Umbilical cord (tissue), 2 donors: ENCODE measurements around the gene CNN2. TPM values are rescaled to one million over a fixed set of nuclear protein-coding genes. Genes with fewer than 3 reads are reported as not detected.
"Not testable (repeated sequence)": the region's sequence is repeated elsewhere in the genome, so short reads cannot be mapped to it uniquely, and the experiment has no call there.

ENCODE experiments used
- DNase-seq: peaks from one replicate; pipeline ENCODE4 v3.0.0-alpha.2; 2015; ENCODE audit warnings: low spot score
- total RNA-seq: library from RNA; depleted of rRNA; stranded (reverse); fragments of >200 nt; gene quantifications from one replicate; pipeline ENCODE4 v1.2.3, GENCODE V29; 2014; ENCODE audit warnings: low replicate concordance; ENCODE audit not compliant: insufficient read depth

CNN2 gene
- total RNA-seq, 1 donor from 2014 or later = 120 TPM

DNA sequence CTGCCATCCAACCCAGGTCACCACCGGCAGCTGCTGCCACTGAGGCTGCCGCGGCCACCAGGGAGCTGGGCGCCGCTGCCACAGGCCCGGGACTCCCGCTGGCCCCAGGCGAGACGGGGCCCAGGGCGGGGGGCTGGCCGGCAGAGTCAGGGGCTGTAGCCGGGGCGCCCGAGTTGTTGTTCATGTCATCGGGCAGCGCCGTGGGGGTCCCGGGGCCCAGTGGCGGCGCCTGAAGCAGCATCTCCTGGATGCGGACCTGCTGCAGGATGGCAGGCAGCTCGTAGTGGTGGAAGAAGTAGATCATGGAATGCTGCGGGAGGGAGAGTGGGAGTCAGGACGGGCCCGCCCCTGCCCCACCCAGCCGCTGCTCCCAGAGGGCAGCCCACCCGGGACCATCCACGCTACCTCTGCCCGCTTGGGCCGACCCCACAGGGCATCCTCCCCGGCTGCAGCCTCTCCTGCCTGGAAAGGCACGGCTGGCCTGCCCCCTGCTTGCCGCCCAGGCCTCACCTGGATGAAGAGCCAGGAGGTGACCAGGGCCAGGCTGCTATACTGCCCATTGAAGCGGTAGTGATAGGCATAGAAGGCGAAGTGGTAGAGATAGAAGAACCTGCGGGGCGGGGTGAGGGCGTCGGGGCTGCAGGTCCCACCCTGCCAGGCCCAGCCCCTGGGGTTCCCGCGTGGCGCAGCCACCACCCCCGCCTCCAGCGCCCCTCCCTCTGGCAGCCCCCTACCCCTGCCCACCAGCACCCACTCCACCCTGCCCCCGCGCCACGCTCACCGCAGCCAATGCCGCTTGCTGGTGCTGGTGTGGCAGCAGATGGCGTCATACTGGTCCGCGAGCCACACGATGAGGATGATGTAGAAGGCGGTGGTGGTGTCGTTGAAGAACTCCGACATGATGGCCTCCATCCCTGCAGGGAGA lies 15.6 kb upstream of the CNN2 start:
- no peak for DNase-seq

DNA sequence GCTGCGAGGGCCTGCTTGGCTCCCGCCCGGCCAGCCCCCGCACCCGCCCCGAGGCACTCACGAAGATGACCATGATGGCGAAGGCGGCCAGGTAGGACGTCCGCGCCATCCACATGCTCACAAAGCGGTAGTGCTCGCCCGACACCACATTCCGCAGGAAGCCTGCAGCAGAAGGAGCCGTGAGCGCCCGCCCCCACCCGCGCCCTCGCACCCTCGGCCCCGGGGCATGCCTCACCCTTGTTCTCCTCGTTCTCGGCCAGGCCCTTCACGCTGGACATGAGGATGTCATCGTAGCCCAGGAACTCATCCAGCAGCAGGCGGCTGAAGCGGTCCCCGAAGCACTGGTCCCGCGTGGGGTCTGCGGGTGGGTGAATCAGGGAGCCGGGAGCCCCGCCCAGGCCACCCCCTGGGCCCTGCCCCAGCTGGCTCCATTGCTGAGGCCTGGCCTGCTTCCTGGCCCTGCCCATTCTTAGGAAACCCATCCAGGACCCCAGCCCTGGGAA lies 14.5 kb upstream of the CNN2 start:
- no peak for DNase-seq

DNA sequence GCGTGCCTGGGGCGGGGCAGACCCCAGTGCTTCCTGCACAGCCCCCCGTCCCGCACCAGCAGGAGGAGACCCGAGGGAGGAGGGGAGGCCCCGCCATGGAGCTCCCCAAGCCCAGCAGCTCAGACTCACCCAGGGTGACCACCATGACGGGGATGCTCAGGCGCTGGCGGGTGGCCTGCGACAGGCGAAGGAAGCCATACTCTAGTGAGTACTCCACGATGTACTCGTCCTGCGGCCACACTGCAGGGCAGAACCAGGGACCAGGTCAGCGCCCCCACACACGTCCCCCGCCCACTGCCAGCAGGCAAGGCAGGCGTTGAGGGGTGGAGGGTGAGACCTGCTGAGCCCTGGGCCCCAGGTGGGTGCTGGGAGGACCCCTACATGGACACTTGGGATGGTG lies 14.1 kb upstream of the CNN2 start:
- DNase-seq = no peak

DNA sequence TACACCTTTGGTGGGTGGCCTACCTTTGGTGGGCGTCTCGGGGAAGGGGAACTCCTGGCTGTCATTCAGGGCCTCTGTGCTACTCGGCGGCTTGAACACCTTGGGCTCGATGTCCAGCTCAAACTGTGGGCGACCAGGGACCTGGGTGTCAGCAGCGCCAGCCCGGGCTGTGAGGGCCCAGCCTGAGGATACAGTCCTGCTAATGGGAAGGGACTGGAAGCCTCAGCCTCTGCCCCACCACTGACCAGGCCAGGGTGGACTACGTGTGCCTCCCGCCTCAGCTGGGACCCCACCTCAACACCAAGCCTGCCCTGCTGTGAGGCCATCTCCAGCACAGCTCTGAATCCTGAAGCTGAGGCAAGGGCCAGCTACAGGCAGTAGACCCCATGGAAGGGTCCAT lies 13.2 kb upstream of the CNN2 start:
- no peak for DNase-seq

GRCh38 chr19:1014161-1015060 lies 12.0 kb upstream of the CNN2 start:
- DNase-seq = no peak

- DNase-seq = no peak
Measured at GRCh38 chr19:1015061-1015781, 11.2 kb upstream of the CNN2 start.

DNA sequence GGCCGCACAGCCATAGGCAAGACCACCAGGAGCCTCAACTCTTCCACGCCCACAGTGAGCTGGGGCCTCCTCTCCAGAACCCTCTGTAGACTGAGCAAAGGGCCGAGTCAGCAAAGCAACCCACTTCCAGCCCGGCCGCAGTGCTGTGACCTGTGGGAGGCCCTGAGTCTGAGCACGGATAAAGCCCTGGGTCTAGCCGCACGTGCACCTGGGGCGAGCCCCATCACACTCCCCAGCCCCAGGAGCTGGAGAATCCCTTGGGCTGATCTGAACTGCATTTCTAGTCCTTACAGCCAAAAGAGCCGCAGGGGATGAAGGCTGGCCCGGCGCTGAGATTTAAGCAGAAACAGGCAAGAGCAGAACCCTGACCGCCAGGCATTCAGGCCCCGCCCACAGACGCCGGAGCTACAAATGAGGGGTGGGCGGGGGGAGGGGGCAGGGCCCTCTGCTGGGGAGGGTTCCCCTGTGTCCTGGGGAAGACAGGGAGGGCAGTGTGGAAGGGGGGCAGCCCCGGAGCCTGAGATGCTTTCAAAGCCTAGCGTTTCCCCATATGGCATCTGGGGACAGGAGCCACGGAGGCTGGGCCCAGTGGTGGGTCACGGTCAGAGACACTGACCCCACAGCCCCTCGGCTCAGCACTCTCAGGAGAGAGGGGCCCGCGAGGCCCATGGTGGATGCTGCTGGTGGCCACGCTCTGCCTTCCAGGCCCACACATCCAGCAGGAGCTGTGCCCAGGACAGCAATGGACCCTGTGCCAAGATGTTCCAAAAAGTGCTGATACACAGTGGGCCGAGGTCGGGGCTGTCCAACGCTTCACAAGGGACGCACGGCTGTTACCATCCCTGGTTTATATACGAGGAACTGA lies 10.4 kb upstream of the CNN2 start:
- DNase-seq = no peak

DNA sequence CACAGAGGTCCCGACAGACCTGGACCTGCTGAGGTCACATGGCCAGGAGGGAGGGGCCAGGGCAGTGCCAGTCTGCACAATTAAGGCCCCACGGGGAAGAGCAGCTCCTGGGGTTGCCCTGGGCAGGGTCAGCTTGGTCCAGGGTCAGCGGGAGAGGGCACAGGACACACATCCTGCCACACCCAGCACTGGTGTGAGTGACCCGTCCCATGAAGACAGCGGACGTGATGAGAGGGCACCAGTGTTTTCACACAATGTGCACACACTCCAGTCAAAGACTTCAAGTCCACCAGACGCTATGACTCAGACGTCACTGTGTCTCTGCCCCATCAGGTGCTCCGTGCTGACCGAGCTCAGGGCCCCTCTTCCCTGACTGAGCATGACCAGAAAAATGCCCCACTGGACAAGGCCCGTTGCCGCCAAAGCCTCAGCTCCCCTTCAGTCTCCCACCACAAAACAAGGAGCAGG lies 9.7 kb upstream of the CNN2 start:
- no peak for DNase-seq

GRCh38 chr19:1017115-1017905 lies 9.1 kb upstream of the CNN2 start:
- DNase-seq = no peak

DNA sequence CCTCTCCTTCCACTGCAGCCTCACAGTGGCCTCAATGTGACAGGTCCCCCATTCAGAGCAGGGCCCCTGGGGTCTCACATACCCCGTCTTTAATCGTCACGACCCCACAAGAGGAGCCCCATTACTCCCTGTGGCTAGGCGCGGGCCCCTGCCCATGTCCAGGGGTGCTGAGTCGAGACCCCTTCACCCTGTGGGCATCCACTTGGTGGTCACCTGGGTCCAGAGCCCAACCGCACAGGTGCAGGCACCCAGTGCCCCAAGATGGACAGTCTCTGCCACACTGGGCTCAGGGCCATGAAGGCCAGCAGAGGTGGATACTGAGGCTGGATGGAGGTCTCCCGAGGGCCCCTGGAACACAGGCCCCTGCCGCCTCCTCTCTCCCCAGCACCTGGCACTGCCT lies 8.5 kb upstream of the CNN2 start:
- DNase-seq = no peak

GRCh38 chr19:1018393-1018792 lies 8.0 kb upstream of the CNN2 start:
- DNase-seq = no peak

GRCh38 chr19:1018932-1019615 lies 7.3 kb upstream of the CNN2 start:
- no peak for DNase-seq

GRCh38 chr19:1019616-1019961 lies 6.8 kb upstream of the CNN2 start:
- no peak for DNase-seq

DNA sequence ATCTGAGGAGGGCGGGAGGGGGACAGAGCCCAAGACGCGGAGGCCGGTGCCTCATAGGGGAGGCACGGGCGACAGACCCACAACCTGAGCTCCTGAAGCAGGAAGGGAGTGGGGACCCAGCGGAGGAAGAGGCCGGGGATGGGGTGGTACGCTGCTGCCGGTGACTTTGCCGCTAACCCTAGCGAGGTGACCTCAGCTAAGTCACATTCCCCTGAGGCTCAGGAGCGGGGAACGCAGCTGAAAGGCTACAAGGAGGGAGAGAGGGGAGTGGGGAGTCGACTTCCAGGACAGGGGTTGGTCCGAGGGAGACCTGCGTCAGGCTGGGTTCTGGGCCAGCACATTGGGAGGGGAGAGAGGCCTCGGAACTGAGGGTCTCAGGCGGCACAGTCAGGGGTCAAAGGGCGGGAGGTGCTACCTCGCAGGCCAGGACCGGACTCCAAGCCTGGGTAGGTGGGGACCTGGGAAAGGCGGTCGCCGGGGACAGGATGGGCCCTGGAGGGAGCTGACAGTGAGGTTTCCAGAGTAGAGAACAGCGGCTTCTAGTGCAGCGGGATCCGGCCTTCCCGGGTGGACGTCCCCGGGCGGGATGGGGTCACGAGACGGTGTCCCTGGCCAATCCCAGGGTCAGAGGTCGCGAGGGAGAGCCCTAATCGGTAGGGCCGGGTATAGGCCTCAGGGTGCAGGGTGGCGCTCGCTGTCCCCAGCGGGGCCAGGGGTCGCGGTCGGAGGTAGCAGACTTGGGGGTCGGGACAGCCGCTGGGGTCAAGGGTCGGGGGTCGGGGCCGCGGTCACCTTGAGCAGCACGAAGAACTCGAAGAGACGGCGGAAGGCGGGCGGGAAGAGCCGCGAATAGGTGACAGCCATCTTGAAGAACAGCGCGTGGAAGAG lies 6.2 kb upstream of the CNN2 start:
- no peak for DNase-seq

DNA sequence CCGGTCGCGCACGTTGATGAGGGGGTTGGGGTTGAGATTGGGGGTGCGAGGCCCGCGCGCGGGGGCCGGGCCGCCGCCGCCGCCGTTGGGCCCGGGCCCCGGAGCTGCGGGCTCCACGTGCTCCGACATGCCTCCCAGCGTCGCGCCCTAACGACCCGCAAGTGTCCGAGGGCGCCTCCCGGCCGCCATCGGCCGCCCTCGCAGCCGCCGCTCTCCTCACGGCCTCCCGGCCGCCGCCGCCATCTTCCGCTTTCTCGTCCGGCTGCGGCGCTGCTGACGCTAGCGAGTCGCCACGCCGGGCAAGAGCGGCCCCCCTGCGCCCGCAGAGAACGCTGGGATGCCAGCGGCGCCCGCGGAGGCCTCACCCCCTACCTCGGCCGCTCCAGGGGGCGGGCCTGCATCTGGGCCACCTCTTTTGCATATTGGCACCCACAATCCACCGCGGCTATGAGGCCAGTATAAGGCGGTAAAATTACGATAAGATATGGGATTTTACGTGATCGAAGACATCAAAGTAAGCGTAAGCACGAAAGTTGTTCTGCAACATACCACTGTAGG lies 5.5 kb upstream of the CNN2 start, which contains the start of gene TMEM259:
TMEM259 (minus strand) TSS at position 256 of the 558 bp plus-strand sequence; CDS start at position 129, 127 bp downstream.
- DNase-seq = peak; percentile 99

DNA sequence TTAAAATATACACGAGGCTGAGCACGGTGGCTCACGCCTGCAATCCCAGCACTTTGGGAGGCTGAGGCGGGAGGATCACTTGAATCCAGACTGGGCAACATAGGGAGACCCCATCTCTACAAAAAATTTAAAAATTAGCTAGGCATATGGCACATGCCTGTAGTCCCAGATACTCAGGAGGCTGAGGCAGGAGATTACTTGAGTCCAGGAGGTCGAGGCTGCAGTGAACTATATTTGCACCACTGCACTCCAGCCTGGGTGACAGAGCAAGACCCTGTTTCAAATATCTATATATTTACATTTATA lies 2.6 kb upstream of the CNN2 start:
- DNase-seq = not testable (repeated sequence)

DNA sequence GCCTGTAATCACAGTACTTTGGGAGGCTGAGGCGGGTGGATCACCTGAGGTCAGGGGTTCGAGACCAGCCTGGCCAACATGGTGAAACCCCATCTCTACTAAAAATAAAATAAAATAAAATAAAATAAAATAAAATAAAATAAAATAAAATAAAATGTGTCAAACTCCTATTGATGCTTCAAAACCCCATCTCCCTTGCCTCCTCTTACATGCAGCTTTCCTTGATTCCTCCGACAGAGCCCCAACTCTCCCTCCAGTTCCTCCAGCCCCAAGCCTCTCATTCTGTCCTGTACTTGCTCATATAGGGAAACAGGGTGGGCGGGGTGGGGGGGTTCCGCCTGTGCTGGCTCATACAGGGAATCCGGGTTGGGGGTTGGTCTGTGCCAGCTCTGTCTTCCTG lies 1.3 kb upstream of the CNN2 start:
- DNase-seq = not testable (repeated sequence)
